ENCODE measurements around the gene GAP43.
"Not testable (repeated sequence)": the region's sequence is repeated elsewhere in the genome, so short reads cannot be mapped to it uniquely, and the experiment has no call there.

Gene GAP43

GRCh38 chr3:115736341-115736740, 113.0 kb downstream of the GAP43 start:
- not testable (repeated sequence) for DNase-seq (ENCODE audit: extremely low spot score, insufficient read length, low read depth); FAIRE-seq

DNA sequence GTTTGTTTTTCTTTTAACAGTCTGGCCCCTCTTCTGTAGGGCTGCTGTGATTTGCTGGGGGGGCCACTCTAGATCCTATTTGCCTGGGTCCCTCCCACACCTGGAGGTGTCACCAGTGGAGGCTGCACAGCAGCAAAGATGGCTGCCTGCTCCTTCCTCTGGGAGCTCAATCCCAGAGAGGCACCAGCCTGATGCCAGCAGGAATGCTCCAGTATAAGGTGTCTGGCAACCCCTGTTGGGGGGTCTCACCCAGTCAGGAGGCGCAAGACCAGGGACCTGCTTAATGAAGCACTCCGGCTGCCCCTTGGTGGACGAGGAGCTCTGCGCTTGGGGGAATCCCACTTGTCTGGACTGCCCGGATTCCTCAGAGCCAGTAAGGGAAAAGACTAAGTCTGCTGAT, 118.3 kb downstream of the GAP43 start:
- FAIRE-seq (no peak), DNase-seq (ENCODE audit: extremely low spot score, insufficient read length, low read depth) (no peak)

- not testable (repeated sequence) for FAIRE-seq; DNase-seq (ENCODE audit: extremely low spot score, insufficient read length, low read depth)
Measured at GRCh38 chr3:115744516-115744915, 121.2 kb downstream of the GAP43 start.

DNA sequence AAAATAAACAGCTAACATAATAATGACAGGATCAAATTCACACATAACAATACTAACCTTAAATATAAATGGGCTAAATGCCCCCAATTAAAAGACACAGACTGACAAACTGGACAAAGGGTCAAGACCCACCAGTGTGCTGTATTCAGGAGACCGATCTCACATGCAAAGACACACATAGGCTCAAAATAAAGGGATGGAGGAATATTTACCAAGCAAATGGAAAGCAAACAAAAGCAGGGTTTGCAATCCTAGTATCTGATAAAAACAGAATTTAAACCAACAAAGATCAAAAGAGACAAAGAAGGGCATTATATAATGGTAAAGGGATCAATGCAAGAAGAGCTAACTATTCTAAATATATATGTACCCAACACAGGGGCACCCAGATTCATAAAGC, 129.7 kb downstream of the GAP43 start:
- FAIRE-seq; DNase-seq (ENCODE audit: extremely low spot score, insufficient read length, low read depth): not testable (repeated sequence)

DNA sequence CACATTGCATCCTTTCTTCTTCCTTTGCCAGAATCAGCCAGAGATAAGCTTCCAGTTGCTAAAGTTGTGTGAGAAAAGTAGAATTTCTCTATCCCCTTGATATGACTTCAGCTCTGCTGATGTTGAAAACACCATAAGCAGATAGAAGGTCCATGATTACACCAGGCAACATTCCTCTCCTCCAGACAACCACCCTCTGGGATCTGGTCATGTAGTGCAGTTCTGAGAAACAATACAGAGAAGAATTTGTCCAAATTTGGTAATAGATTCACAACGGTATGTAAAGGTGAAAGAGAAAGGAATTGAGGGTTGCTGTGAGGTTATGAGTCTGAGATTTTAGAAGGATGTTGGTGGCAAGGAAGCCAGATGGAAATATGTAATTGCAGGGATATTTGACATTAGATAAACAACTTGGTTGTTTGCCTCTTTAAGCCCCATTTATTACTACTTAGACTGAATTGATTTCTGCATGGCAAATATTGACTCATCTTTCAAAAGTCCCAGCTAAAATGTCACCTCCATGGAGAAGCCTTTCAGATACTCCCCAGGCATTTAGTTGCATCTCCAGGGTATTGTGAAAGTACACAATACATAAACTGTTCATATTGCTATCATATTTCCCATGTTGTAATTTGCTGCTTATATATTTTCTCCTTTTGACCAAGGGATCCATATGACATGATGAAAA, 134.9 kb downstream of the GAP43 start:
- FAIRE-seq (no peak), DNase-seq (ENCODE audit: extremely low spot score, insufficient read length, low read depth) (no peak)

DNA sequence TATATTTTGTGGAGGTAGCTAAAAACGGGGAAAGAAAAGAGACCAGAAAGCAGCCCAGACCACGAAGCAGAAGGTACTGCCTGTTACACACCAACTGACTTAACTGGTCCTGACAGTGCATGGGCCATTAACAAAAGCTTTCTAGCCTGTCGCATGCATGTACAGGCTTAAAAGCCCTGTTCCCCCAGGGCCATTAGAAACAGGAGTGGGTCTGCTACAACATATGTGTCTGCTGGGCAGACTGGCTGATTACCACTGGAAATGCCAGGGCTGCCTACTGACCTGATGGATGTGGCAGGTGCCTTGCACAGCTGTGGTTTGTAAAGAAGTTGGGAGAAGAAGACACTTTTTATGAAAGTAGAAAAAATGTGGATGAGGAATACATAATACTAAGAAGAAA, 137.4 kb downstream of the GAP43 start:
- no peak for DNase-seq (ENCODE audit: extremely low spot score, insufficient read length, low read depth)
- no peak for FAIRE-seq

- FAIRE-seq (no peak), DNase-seq (ENCODE audit: extremely low spot score, insufficient read length, low read depth) (no peak)
Measured at GRCh38 chr3:115761927-115762305, 138.6 kb downstream of the GAP43 start.

GRCh38 chr3:115766587-115767482, 143.5 kb downstream of the GAP43 start:
- FAIRE-seq, result no peak

DNA sequence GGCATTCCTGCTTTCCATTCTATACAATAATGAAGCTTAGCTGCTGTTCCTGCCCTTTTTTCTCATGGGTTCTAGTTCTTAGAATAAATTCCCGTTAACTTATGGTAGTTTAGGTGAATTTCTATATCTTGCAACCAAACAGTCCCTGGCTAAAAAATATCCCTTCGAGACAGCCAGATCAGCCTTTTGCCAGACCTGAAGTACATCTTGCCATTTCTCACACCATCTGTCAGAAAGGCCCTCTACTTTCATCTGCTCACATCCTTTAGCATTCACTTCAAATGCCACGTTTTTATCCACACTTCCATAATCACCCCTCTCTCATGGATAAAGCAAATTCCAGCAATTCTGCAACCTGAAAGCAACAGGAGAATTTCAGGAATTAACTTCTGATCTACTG, 145.4 kb downstream of the GAP43 start:
- FAIRE-seq, result no peak
- no peak for DNase-seq (ENCODE audit: extremely low spot score, insufficient read length, low read depth)

More at GRCh38 chr3:115766587-115767482, 143.5 kb downstream of the GAP43 start:
- no peak for DNase-seq (ENCODE audit: extremely low spot score, insufficient read length, low read depth)

Data from GM18507 (cell line).